Mammary epithelial cell (primary cell): ENCODE results near the gene NDST4.

ENCODE experiments used
- CTCF ChIP-seq, 2 donors: IDR thresholded peaks in 1 of 2; conservative IDR thresholded peaks in 1 of 2; 2 replicates each; pipeline ENCODE4 v1.5.1; 2011 to 2012; ENCODE audit warnings: inconsistent platforms in 2 of 2, low read length in 2 of 2, mild to moderate bottlenecking in 2 of 2, control low read depth in 1 of 2, low read depth in 1 of 2; ENCODE audit not compliant: insufficient read depth in 1 of 2; ENCODE audit errors: extremely low read depth in 1 of 2
- EZH2 ChIP-seq: IDR thresholded peaks from 2 replicates; pipeline ENCODE4 v1.6.1; 2012; ENCODE audit warnings: low read length, inconsistent platforms, borderline replicate concordance

DNA sequence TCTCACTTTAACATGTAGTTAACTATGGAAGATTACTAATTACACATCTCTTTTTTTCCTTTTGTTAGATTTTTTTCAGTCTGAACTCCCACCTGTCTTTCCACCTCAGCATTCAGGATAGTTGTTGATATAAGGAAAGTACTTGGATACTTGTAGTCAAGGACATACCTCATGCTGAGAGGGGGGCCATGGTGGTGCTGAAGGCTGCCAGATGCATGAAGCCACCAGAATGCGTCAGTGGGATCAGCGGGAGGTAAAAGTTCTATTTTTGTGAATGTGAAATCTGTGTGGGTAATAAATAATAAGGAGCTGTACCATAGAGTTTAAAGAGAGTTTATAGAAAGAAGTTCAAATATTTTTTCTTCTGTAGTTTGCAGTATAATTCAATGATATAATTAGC lies 13.1 kb upstream of the NDST4 start:
- no peak for TF ChIP-seq CTCF (conservative IDR thresholded peaks at IDR 0.05 in 1 of 2, IDR thresholded peaks at IDR 0.05 in 1 of 2; ENCODE audit: extremely low read depth in 1 of 2, insufficient read depth in 1 of 2, low read depth in 1 of 2, low read length in 2 of 2)
- no peak for TF ChIP-seq EZH2
